NCI-H2196 (cell line): ENCODE results near the gene ZFP36.

Experiments
- DNase-seq: peaks from one replicate; lab custom pipeline; 2025; ENCODE audit not compliant: unreplicated experiment; lab: John Stamatoyannopoulos, UW

The ZFP36 gene

GRCh38 chr19:39415111-39416046 lies 8.7 kb downstream of the ZFP36 start:
- DNase-seq = no peak

GRCh38 chr19:39416152-39417120 lies 9.8 kb downstream of the ZFP36 start:
- no peak for DNase-seq

GRCh38 chr19:39417463-39418181 lies 11.0 kb downstream of the ZFP36 start:
- no peak for DNase-seq

DNA sequence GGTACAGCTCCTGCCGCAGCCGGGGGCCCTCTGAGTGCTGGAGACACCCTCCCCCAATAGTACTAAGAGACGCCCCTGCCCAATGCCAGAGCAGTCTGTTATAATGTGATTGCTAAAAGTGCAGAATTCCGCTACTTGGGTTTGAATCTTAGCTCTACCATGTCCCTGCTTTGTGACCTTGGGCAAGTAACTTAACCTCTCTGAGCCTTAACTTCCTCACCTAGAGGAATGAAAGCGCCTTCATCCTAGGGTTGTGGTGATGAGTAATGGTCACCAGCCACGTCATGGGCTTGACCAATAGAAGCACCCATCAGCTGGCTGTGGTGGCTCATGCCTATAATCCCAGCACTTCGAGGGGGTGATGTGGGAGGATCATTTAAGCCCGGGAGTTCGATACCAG lies 12.4 kb downstream of the ZFP36 start:
- no peak for DNase-seq

GRCh38 chr19:39420769-39421168 lies 14.1 kb downstream of the ZFP36 start:
- DNase-seq = no peak

DNA sequence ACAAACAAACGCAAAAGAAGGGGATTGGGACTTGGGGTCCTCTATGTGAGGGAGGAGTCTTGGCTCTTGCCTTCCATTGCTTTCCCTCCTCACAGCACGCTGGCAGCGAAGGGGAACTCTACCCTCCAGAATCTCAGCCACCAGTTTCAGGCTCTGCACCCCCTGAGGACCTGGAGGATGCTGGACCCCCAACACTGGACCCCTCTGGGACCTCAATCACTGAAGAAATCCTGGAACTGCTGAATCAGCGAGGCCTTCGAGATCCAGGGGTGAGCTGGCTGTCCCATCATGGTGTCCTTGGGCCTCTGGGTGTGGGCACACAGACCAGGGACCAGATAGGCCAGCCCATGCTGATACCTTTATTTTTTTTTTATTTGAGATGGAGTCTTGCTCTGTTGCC lies 15.4 kb downstream of the ZFP36 start:
- no peak for DNase-seq

GRCh38 chr19:39423258-39424086 lies 16.8 kb downstream of the ZFP36 start:
- no peak for DNase-seq

- DNase-seq = no peak
Measured at GRCh38 chr19:39424934-39425333, 18.3 kb downstream of the ZFP36 start.

GRCh38 chr19:39425744-39426143 lies 19.1 kb downstream of the ZFP36 start:
- no peak for DNase-seq

DNA sequence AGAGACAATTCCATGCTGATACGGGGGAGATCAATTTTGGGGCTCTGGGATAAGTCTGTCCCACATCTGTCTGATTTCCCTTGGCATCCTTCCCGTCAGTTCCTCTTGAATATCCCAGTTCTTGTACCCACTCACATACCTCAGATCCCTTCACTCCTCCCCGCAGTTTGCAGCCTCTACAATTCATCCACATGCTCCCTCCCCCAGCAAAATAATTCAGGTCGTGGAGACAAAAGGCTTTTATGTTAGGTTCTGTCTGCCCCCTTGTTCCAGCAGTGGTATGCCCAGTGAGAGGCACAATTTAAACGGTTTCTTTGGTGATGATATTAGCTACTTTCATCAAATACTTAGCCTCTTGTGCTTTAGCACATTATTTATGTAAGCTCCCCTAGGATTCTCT lies 19.5 kb downstream of the ZFP36 start:
- no peak for DNase-seq

DNA sequence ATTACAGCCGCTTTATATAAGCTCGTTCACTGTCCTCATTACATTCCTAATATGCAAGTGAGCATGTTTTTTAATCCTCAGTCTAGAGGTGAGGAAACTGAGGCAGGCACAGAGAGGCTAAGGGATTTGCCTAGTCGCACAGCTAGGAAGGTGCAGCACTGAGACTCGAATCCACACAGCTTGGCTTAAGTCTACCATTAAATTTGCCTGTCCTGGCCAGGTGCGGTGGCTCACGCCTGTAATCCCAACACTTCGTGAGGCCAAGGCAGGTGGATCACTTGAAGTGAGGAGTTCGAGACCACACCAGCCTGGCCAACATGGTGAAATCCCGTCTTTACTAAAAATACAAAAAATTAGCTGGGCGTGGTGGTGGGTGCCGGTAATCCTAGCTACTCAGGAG lies 21.1 kb downstream of the ZFP36 start:
- no peak for DNase-seq

DNA sequence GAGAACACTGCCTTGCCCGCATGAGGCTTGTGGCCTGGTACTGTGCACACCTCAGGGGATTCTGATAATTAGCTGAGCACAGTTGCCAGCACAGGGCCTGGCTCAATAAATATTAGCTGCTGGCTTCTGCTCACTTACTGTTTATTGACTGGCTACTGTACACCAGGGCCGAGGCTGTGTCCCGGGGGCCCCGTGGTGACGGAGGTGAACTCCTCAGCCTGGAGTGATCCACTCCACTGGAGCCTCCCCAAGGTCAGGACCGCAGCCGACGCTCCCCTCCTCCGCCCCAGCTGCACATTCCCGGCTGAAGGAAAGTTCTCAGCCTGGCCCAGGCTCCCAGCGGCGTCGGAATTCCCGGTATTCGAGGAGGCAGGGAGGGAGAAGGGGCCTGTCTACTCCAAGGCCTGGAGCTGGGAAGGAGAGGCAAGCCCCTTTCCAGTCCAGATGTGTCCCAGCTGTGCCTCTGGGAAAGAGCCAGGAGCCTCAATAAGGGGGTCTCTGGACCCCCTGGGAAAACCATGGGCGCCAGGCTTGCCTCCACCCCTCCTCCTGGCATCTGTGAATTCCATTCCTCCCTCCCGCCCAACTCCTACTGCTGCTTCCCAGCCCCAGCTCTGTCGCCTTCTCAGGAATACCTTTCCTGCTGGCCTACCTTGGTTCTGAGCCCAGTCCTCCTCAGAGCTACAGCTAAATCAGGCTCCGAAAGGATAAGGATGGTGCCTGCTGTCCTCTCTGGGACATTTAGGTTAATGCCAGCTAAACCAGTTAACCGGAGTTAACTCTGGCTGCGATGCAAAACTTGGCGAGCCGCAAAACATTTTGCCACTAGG lies 21.9 kb downstream of the ZFP36 start:
- no peak for DNase-seq

DNA sequence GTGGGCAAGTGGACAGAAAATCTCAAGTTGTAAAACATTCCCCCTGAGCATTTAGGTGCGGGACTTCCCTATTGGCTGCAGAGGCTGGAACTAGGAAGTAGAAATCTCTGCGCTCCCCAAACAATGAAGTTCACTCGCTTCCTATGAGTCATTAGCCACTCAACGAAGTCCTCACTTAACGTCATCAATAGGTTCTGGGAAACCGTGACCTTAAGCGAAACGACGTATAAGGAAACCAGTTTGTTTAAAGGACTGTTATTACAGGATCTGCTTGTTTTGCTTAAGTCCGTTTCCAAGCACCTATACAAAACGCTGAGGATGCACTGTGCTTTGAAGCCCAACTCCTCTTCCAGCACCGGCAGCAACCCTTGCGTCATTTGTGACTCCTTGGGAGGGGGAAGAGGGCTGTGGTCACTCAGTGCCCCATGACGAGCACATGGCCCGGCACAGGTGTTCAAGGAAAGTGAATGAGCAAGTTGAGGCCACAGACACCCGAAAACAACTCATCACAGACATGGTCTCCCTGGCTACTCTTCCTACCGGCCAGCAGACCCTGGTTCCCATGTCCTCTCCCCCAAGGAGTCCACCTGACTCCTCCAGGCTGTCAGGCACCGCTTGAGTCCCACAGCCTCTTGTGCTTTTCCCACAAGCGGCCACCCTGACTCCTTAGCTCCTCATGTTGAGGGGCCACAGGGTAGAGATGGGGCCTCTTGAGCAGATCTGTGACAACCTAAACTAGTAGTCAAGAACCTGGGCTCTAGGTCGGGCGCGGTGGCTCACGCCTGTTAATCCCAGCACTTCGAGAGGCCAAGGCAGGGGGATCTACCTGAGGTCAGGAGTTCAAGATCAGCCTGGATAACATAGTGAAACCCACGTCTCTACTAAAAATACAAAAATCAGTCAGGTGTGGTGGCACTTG lies 24.3 kb downstream of the ZFP36 start:
- DNase-seq = no peak

- no peak for DNase-seq
Measured at GRCh38 chr19:39432677-39433025, 26.0 kb downstream of the ZFP36 start.

- DNase-seq = no peak
Measured at GRCh38 chr19:39433480-39434079, 26.9 kb downstream of the ZFP36 start.

DNA sequence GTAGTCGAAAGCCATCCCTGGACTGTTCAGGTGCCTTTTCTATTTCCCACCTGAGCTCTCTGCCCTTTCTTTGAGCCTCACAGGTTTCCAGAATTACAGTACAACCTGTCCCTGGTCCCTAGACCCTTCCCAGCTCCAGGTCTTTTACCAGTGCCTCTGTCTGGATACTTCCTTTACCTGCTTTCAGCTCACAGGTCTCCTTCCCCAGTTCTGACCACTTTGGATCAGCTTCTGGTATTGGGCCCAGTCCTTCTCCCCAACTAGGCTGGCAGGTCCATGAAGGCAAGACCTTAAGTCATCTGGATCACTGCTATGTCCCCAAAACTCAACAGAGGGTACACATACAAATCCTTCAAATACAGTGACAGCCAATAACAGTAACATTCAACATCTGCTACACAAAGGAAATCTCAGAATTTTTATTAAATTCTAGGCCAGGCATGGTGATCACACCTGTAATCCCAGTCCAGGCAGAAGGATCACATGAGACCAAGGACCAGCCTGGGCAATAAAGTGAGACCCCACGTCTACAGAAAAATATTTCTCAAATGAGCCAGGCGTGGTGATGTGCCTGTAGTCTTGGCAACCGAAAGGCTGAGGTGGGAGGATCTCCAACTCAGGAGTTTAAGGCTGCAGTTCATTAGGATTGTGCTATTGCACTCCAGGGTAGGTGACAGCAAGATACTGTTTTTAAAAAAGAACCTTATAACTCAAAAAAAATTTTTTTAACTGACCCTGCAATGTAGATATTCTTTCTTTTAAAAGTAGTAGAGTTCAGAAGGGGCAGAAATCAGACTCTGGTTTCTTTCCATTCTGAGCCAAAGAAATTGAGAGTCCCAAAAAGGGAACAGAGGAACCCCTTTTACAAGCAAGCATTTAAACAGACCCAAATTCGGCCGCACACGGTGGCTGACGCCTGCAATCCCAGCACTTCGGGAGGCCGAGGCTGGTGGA lies 27.8 kb downstream of the ZFP36 start:
- no peak for DNase-seq
